SK-N-SH treated with all-trans-retinoic acid at 6 μM for 48 hours (cell line): Measurements from ENCODE around the gene CXCL5.

Experiments used
- BACH2 ChIP-seq: fragments of 250-450 bp; sonication (Bioruptor Pico); IDR thresholded peaks from 2 replicates; pipeline ENCODE4 v1.9.0; 2021; ENCODE audit warnings: mild to moderate bottlenecking, borderline replicate concordance
- GLIS3 ChIP-seq: fragments of 250-450 bp; sonication (Bioruptor Pico); IDR thresholded peaks from 2 replicates; pipeline ENCODE4 v1.5.0; 2020; ENCODE audit warnings: mild to moderate bottlenecking, moderate library complexity
- OSR1 ChIP-seq: fragments of 250-450 bp; sonication (Bioruptor Pico); IDR thresholded peaks from 2 replicates; pipeline ENCODE4 v1.8.0; 2022; ENCODE audit warnings: moderate library complexity, mild to moderate bottlenecking, inconsistent platforms
- SNAI2 ChIP-seq: fragments of 250-450 bp; sonication (Bioruptor Pico); IDR thresholded peaks from 2 replicates; pipeline ENCODE4 v1.5.0; 2020; ENCODE audit warnings: mild to moderate bottlenecking, moderate library complexity
- TF ChIP-seq, protein P1 (sequence below): fragments of 250-450 bp; sonication (Bioruptor Pico); IDR thresholded peaks from 2 replicates; pipeline ENCODE4 v1.5.1; 2020; ENCODE audit warnings: low read depth, mild to moderate bottlenecking, moderate library complexity

DNA sequence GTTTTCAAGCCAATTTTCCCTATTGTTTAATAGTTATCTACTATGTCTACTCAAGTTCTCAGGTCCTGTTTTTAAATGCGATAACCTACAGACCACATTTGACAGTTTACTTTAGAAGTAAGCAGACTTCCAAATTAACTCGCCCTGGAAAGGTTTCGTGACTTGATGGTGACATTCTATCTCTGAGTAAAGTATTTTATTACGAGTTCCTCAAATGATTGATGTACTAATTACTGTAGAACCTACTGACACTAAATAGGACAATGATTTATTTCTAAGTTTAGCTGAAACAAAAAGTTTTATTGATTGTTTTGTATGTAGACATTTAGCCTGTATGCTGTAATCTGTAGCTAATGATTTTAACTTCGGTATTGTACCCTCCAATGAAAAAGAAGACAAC is 8.5 kb downstream of the CXCL5 start:
- TF ChIP-seq, protein P1, sequence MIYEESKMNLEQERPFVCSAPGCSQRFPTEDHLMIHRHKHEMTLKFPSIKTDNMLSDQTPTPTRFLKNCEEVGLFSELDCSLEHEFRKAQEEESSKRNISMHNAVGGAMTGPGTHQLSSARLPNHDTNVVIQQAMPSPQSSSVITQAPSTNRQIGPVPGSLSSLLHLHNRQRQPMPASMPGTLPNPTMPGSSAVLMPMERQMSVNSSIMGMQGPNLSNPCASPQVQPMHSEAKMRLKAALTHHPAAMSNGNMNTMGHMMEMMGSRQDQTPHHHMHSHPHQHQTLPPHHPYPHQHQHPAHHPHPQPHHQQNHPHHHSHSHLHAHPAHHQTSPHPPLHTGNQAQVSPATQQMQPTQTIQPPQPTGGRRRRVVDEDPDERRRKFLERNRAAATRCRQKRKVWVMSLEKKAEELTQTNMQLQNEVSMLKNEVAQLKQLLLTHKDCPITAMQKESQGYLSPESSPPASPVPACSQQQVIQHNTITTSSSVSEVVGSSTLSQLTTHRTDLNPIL (CRISPR knock-in tag) = no peak
- TF ChIP-seq BACH2 = no peak
- TF ChIP-seq OSR1 = no peak
- TF ChIP-seq SNAI2 = no peak
- no peak for TF ChIP-seq GLIS3 (CRISPR knock-in tag)
